Testis (tissue), 3 donors: ENCODE results near the gene ORM1. TPM values are rescaled to one million over a fixed set of nuclear protein-coding genes. Genes with fewer than 3 reads are reported as not detected.

Experiments used
- DNase-seq: peaks from one replicate; pipeline ENCODE4 v3.0.0-alpha.2; 2019
- H3K27ac ChIP-seq, 2 donors: fragments of 200-600 bp; sonication (generic); one replicate each; pipeline ENCODE4 v1.5.1; 2019
- H3K27me3 ChIP-seq: fragments of 200-600 bp; sonication (generic); one replicate; pipeline ENCODE4 v1.5.1; 2019
- H3K36me3 ChIP-seq: fragments of 200-600 bp; sonication (generic); one replicate; pipeline ENCODE4 v1.5.1; 2017; ENCODE audit warnings: low read depth; ENCODE audit errors: missing control alignments
- H3K4me1 ChIP-seq: fragments of 200-600 bp; sonication (generic); one replicate; pipeline ENCODE4 v1.5.1; 2019
- H3K4me3 ChIP-seq, 2 donors: fragments of 200-600 bp; sonication (generic); one replicate each; pipeline ENCODE4 v1.5.1; 2017 to 2019
- H3K9me3 ChIP-seq: fragments of 200-600 bp; sonication (generic); one replicate; pipeline ENCODE4 v1.5.1; 2017
- POLR2A ChIP-seq: fragments of 450-650 bp; IDR thresholded peaks from one replicate; pipeline ENCODE4 v1.6.1; 2017; ENCODE audit warnings: antibody characterized with exemption, mild to moderate bottlenecking, moderate library complexity
- WGBS, 2 donors: methylation state at CpG; one replicate each; pipeline ENCODE4 v1.1.5; 2018; 5-methylcytosine and 5-hydroxymethylcytosine counted together
- intact Hi-C: fragments of 100-400 bp; cut with DNase I; formaldehyde crosslinking; loops from one replicate; pipeline ENCODE4 v1.15.1; 2023; ENCODE audit warnings: low total_unique reads
- polyA plus RNA-seq: library from polyadenylated mRNA; stranded (reverse); fragments of 350-450 nt; fragmentation: Illumina TruSeq; extraction: RNeasy Lipid Tissue Mini Kit (QIAGEN cat#74804); gene quantifications from one replicate; pipeline ENCODE4 v1.2.3, GENCODE V29; 2014; ENCODE audit warnings: low read depth, low replicate concordance; ENCODE audit not compliant: insufficient read depth
- total RNA-seq, 2 donors: library from RNA; depleted of rRNA; stranded (reverse); fragments of >200 nt; gene quantifications; one replicate each; pipeline ENCODE4 v1.2.3, GENCODE V29; 2016
- TF ChIP-seq, protein P1 (sequence below), 3 experiments: fragments of 450-650 bp in 2 of 3; fragments of 200-600 bp in 1 of 3; sonication (generic) in 1 of 3; IDR thresholded peaks; one replicate each; pipeline ENCODE4 v1.5.1; 2016 to 2019; ENCODE audit warnings: antibody characterized with exemption in 3 of 3, mild to moderate bottlenecking in 2 of 3, moderate library complexity in 1 of 3

The ORM1 gene
- total and polyA plus RNA-seq, 3 donors from 2014 or later: 1.6 TPM; not detected in 2

- WGBS, 2 donors: 90 to 91% methylated on average over 2 to 14 of the region's 14 CpGs
Observed at GRCh38 chr9:114367772-114368569, 45.1 kb downstream of the ORM1 start.

GRCh38 chr9:114369216-114370130 is 46.6 kb downstream of the ORM1 start:
- no peaks in the 10 kb centered on the region for H3K9me3 ChIP-seq
- intact Hi-C loops: no loop called here
- TF ChIP-seq POLR2A: no peak
- TF ChIP-seq, protein P1, sequence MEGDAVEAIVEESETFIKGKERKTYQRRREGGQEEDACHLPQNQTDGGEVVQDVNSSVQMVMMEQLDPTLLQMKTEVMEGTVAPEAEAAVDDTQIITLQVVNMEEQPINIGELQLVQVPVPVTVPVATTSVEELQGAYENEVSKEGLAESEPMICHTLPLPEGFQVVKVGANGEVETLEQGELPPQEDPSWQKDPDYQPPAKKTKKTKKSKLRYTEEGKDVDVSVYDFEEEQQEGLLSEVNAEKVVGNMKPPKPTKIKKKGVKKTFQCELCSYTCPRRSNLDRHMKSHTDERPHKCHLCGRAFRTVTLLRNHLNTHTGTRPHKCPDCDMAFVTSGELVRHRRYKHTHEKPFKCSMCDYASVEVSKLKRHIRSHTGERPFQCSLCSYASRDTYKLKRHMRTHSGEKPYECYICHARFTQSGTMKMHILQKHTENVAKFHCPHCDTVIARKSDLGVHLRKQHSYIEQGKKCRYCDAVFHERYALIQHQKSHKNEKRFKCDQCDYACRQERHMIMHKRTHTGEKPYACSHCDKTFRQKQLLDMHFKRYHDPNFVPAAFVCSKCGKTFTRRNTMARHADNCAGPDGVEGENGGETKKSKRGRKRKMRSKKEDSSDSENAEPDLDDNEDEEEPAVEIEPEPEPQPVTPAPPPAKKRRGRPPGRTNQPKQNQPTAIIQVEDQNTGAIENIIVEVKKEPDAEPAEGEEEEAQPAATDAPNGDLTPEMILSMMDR (IDR thresholded peaks at IDR 0.05): no peak
- H3K36me3 ChIP-seq: no peaks in the 10 kb centered on the region
- H3K27me3 ChIP-seq: no peaks in the 10 kb centered on the region
- 90 to 96% methylated on average over 9 of the region's 9 CpGs for WGBS, 2 donors
- H3K4me3 ChIP-seq: no peak overlapping the region
- no peak for DNase-seq
- H3K27ac ChIP-seq: no peak overlapping the region
- H3K4me1 ChIP-seq: peaks cover 2% of the 10 kb centered on the region

More at GRCh38 chr9:114367772-114368569, 45.1 kb downstream of the ORM1 start:
- no peak overlapping the region for H3K4me3 ChIP-seq
- no peaks in the 10 kb centered on the region for H3K9me3 ChIP-seq
- intact Hi-C loops: no loop called here
- no peak for TF ChIP-seq POLR2A
- TF ChIP-seq, protein P1 (IDR thresholded peaks at IDR 0.05): no peak
- DNase-seq: no peak
- no peak overlapping the region for H3K27ac ChIP-seq
- peaks cover 2% of the 10 kb centered on the region for H3K4me1 ChIP-seq
- H3K27me3 ChIP-seq: no peaks in the 10 kb centered on the region
- no peaks in the 10 kb centered on the region for H3K36me3 ChIP-seq

DNA sequence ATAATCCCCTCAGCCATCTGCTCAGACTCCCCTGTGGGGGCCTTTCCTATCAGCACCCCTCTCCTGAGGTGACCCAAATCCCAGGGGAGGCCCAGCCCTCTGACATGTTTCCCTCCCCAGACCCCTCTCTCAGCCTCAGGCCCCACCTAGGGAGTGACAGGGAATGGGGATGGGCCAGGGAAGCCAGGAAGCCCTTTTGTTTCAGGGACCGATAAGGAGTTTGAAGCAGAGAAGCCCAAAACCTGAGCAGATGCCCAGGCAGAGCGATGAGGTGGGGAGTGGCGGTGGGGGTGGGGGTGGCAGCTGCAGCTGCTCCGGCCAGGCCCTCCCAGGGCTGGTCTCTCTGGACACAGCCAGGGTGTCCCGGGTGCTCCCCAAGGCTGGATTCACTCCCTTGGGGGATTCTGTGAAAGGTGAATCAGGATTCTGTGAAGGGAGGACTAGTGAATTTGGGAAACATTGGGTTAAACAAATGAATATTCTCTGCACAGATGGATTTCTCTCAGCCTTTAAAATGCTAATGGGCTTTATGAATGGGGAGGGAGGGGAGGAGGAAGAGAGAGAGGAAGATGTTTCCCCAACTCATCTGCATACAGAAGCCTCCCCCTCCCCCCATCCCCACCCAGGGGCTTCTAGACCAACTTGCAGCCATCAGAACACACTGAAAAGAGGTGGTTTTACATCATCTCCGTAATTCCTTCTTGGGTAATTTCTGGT is 47.5 kb downstream of the ORM1 start:
- H3K27ac ChIP-seq: no peak overlapping the region
- H3K27me3 ChIP-seq: no peaks in the 10 kb centered on the region
- no peaks in the 10 kb centered on the region for H3K9me3 ChIP-seq
- no peak overlapping the region for H3K4me3 ChIP-seq
- intact Hi-C loops: no loop called here
- WGBS, 2 donors: 76 to 79% methylated on average over 6 of the region's 6 CpGs
- DNase-seq: no peak
- no peaks in the 10 kb centered on the region for H3K36me3 ChIP-seq
- TF ChIP-seq, protein P1 (IDR thresholded peaks at IDR 0.05): no peak
- TF ChIP-seq POLR2A: no peak
- peaks cover 2% of the 10 kb centered on the region for H3K4me1 ChIP-seq

DNA sequence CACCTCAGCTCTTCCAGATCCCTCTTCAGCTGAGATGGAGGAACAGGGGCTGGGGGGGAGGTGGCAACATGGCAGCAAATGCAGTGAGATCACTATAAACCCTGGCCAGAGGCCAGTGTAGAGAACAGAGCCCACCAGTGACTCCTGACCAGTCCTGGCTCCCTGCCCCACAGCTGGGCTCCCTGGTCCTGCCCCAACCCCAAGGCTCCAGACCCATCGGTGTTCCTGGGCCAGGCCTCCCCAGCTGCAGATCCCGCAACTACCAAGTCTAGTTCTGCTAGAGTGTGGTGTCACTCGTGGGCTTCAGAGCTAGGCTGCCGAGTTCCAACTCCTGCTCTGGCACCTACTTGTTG is 48.0 kb downstream of the ORM1 start:
- Histone ChIP-seq H3K4me3 (no peak overlapping the region), H3K36me3 (no peaks in the 10 kb centered on the region), H3K9me3 (no peaks in the 10 kb centered on the region), H3K4me1 (peaks cover 2% of the 10 kb centered on the region), H3K27me3 (no peaks in the 10 kb centered on the region), H3K27ac (no peak overlapping the region)
- intact Hi-C loops: no loop called here
- TF ChIP-seq, protein P1 (IDR thresholded peaks at IDR 0.05): no peak
- TF ChIP-seq POLR2A: no peak
- WGBS, 2 donors: 79 to 82% methylated on average over 4 of the region's 4 CpGs
- no peak for DNase-seq
